ENCODE measurements around the gene GRSF1.
A peak's percentile ranks its signal among the peaks of the same experiment; 100 is the strongest.
"Not testable (repeated sequence)": the region's sequence is repeated elsewhere in the genome, so short reads cannot be mapped to it uniquely, and the experiment has no call there.

Gene GRSF1, protein sequence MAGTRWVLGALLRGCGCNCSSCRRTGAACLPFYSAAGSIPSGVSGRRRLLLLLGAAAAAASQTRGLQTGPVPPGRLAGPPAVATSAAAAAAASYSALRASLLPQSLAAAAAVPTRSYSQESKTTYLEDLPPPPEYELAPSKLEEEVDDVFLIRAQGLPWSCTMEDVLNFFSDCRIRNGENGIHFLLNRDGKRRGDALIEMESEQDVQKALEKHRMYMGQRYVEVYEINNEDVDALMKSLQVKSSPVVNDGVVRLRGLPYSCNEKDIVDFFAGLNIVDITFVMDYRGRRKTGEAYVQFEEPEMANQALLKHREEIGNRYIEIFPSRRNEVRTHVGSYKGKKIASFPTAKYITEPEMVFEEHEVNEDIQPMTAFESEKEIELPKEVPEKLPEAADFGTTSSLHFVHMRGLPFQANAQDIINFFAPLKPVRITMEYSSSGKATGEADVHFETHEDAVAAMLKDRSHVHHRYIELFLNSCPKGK

DNA sequence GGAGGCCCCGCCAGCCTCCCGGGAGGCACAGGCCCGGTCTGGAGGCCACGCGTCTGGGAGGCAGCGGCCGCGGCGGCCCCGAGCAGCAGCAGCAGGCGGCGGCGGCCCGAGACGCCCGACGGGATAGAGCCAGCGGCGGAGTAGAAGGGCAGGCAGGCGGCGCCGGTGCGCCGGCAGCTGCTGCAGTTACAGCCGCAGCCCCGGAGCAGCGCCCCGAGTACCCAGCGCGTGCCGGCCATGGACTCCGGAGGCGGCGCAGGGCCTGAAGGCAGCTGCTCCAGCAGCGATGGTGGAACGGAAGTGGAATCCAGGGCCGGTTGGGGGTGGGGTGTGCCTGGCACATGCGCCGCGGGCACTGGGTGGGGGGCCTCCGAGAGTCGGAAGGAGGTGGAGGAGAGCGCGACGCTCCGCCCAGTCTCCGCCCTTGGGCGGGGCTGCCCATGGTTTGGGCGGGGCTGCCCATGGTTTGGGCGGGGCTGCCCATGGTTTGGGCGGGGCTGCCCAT is at the start of gene GRSF1:
TSS of gene GRSF1 (minus strand) at position 302 of the 505 bp plus-strand sequence. CDS start at position 239, 63 bp downstream.
- DNase-seq (ENCODE audit: low spot score): peak; percentile 94

DNA sequence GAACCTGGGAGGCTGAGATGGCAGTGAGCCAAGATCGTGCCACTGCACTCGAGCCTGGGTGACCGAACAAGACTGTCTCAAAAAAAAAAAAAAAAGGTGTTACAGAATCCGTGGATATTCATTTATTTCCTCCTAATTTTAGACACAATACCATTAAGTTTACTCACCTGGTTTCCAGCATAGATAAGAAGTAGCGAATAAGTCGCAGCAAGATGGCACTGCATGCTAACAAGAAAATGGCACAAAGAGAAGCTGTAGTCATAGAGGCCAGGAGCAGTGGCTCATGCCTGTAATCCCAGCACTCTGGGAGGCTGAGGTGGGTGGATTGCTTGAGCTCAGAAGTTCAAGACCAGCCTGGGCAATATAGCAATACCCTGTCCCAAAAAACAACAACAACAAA is 45.5 kb upstream of the GRSF1 start:
- DNase-seq (ENCODE audit: low spot score): no peak

DNA sequence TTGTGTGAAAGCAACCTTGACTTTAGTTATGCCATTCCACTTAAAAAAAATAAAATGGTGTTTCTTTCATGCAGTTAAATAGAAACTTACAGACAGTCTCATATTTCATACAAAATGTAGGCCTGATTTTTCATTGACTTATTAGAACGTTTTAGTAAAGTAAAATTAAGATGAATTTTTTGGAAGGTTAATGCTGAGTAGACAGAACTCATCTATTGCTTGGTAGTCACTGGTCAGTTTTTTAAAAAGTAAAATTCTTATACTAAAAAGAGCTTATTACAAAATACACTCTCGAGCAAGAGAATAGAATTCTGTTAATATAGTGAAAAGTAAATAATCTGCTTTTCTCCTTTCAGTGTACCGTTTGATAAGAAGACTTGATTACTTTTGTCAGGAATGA is 41.0 kb upstream of the GRSF1 start:
- no peak for DNase-seq (ENCODE audit: low spot score)

DNA sequence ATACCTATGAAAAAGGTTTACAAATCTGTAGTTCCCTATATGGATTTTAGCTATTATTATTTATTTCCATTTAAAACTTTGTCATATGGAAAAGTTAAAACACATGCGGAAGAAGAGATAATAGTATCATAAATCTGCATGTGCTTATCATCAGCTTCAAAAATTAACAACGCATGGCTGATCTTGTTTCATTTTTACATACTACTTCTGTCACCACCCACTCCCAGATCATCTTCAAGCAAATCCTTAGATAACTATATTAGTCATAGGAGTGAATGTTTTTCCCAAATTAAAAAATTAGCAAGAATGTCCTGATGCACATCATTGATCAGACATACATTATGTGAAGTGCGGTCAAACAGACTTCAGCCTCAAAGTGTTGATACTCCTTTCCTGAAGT is 37.9 kb upstream of the GRSF1 start:
- DNase-seq (ENCODE audit: low spot score): no peak

DNA sequence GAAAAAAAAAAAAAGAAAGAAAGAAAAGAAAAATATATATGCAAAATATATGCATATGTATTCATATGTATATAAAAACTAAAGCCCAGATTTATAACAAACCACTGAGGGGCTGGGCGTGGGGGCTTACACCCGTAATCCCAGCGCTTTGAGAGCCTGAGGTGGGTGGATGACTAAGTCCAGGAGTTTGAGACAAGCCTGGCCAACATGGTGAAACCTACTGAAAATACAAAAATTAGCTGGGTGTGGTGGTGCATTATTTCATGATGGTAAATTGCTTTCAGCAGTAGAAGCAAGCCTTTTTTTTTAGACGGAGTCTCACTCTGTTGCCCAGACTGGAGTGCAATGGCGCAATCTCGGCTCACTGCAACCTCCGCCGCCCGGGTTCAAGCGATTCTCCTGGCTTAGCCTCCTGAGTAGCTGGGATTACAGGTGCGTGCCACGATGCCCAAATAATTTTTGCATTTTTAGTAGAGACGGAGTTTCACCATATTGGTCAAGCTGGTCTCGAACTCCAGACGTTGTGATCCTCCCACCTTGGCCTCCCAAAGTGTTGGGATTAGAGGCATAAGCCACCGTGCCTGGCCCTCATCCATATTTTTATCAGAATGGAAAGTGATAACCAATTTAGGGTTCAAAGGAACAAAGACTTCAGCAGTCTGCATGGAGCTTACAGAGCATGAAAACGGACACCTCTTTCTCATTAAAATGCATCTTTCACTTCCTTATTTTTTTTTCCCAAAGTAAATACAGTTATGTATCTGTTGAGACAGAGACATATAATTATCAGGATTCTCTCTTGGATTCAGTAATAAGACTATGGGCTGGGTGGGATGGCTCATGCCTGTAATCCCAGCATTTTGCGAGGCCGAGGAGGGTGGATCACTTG is 34.8 kb upstream of the GRSF1 start:
- no peak for DNase-seq (ENCODE audit: low spot score)

DNA sequence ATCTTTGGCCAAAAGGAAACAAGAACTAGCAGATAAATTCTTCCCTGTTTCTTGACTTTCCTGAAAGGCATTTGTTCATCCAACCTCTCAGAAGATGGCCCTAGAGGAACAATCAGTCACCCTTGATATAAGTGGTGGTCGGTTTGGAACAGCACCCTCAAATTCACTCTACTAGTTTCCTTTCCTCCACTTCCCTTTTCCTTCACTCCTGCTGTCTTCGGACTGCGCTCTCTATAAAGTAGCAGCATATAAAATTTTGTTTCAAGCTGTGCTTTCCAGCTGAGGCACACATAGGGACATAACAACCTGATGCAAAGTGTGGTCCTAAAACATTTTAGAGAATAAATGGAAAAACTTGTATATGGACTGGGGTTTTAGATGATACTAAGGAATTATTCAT is 33.5 kb upstream of the GRSF1 start:
- DNase-seq (ENCODE audit: low spot score): no peak

DNA sequence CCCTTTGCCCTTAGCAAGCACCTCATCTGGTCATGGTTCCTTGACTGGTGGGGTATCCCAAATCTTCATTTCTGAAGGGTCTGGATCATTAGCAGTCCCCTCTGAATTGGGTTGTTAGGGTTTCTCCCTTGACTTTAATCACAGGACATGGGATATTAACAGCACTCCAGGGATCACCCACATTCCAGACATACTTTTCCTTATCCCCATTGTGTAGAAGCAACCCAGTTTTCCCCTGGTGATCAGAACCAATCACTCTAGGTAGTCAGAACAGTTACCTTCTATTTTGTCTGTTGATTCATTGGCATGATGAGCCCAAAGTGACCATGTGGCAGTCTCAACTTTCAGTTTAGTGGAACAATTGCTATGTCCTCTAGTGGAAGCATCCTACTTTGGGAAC is 29.1 kb upstream of the GRSF1 start:
- DNase-seq (ENCODE audit: low spot score): no peak

DNA sequence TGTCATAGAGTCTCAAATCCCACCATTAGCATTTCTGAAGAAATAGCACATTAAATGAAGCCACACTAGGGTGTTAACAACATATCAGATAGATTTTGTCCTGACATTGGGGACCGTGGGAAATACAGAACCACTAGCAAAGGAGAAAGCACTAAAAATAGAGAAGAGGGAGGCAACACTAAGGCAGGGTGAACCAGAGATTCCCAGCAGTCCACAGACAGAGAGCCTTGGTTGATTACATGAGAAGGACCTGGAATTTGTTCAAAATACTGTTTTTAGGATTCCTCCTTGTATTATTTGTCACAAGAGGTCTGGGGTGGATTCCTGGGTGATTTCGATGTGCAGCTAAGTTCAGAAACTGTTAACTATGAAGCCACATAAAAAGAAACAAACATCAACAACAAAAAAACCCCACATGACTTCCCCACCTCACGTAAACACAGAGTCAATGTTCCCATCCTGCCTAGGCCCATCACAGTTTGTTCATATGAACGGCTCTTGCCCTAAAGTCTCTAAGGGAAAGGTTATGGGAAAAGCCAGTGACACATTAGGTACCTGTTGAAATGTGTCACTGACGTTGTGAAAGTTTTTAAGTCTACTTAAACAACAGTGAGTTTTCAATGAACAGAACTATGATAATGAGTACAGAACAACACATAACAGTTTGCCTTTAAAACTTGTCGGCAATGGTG is 23.6 kb upstream of the GRSF1 start:
- no peak for DNase-seq (ENCODE audit: low spot score)

DNA sequence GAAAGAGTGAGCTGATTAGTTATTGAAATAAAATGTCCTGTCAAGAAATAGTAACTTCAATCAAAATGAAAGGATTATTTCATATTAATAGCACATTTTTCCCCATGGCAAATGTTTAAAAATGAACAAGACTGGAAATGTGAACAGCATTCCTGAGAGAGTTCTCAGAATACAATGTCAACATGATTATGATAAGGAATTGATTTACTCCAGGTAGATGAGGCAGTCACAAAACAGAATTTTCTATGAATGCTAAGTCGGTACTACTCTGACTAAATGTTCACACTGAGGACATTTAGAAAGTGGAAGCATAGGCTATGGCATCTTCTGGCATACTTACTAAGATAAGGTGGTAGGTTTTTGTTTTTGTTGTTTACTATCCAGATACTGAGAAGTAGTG is 19.4 kb upstream of the GRSF1 start:
- DNase-seq (ENCODE audit: low spot score): no peak

DNA sequence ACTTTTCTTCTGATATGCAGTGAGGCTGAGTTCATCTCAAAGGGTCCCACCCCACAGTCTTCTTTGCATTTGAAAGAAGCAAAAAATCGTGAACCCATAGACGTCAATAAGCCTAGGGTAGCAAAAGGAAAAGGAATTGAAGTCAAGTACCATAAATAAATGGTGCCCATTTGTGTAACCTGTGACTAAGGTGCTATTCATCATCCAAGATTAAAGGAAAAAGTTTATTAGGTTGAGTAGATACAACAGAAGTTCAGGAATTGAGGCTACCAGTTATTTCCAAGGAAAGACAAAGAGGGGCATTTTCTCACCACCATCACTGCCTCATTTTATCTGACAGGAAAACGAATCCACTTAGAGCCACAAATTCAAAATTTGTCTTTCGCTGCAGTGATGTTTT is 18.8 kb upstream of the GRSF1 start:
- DNase-seq (ENCODE audit: low spot score): no peak

DNA sequence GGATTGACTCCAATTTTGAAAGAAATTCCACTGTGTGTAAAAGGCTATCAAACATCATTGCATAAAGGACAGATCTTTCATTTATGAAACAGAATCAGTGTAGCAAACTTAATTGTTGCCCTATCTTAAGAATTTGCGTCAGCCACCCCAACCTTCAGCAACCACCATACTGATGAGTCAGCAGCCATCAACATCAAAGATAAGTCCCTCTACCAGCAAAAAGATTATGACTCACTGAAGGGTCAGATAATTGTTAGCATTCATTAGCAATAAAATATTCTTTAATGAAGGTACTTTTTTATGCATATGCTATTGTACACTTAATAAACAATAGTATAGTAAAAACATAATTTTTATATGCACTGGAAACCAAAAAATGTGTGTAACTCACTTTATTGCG is 15.8 kb upstream of the GRSF1 start:
- DNase-seq (ENCODE audit: low spot score): no peak

DNA sequence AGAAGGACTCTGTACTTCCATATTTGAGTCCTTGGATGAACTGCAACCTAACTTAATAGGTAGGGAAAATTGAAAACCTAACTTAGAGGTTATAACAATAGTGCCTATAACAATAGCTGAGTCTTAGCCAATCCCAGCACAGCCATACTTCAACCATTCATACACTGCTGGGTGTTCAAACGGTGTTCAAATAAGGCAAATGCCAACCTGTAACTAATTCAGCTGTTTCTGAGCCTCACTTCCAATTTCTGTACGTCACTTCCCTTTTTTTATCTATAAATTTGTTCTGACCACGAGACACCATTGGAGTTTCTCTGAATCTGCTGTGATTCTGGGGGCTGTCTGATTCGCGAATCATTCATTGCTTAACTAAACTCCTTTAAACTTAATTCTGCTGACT is 9.6 kb upstream of the GRSF1 start:
- no peak for DNase-seq (ENCODE audit: low spot score)

DNA sequence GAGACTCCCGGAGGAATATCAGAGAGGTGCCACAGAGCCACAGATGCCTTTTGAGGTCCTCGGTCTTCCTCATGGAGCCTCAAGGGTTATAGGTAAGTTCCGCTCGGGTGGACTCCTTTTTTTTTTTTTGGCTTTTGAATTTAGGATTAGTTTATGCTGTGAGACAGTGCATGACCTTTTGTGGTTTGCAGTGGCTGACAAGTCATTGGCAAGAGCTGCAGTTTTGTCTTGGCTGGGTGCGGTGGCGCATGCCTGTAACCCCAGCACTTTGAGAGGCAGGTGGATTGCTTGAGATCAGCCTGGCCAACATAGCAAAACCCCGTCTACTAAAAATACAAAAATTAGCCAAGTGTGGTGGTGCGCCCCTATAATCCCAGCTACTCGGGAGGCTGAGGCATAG is 4.5 kb upstream of the GRSF1 start:
- DNase-seq (ENCODE audit: low spot score): no peak

DNA sequence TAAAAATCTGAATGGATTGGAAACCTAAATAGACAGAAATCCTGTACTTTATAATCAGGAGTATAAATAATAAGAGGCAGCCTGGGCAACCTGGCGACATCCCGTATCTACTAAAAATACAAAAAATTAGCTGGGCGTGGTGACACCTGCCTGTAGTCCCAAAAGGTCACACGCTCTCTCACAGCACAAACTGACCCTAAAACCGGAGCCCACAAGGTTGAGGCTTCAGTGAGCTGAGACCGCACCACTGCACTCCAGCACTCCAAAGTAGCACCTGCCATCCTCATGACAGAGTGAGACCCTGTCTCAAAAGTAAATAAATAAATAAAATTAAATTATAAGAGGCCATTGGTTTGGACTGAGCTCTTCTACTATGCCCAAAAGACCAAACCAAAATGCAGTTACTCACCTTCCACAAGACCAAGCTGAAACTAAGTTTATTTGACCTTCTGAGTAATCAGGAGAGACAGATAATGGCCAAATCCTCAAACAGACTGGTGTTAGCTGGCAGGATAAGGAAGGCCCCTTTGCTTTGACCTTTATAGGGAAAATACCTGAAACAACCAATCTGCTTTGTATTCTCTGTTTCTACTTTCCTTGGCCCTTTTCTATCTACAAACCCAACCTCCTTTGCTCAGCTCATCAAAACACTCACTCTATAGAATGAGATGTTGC is 3.2 kb upstream of the GRSF1 start:
- no peak for DNase-seq (ENCODE audit: low spot score)

DNA sequence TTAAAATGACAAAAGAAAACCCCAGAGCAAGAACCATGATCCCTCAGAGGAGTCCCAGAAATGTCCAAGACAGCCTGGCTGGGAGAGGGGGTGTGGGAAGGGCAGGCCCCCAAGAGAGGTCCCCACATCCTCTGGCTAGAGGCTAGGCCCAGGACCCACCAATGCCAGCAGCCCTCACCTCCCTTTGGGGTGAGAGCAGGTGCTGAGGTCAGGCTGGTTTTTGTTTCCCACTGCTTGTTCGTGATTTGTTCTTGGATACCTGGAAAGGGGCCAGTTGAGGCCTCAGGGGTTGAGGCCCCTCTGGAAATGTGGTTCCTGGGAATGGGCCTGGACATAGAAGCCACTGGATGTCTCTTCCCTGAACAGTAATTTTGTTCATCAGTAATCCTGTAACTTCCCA is 2.3 kb upstream of the GRSF1 start:
- no peak for DNase-seq (ENCODE audit: low spot score)

DNA sequence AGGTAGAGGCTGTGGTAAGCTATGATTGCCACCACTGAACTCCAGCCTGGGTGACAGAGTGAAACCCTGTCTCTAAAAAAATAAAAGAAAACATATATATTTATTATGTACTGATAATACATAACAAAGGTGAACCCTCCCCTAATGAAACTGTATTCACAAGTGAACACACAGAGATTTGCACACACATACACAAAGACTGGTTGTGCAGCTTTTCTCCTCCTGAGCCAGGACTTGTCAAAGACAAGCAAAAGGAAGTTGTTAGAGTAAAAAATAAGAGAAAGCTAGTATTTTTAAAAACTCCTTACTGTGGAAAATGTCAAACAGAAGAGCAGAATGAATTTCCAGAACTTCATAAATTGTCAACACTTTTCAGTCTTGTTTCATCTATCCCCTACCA is 1.5 kb upstream of the GRSF1 start:
- no peak for DNase-seq (ENCODE audit: low spot score)

DNA sequence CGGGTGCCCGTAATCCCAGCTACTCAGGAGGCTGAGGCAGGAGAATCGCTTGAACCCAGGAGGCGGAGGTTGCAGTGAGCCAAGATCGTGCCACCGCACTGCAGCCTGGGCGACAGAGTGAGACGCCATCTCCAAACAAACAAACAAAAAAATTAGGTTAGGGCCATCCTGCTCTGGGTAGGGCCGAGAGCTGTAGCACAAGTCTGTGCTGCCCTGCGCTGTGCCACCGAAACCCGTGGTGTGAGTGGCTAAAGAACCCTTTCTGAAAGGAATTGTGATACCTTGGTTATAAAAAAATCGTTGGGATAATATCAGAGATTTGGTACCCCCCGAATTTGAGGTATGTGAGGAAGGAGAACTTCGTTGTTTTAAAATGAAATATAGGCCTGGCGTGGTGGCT is 941 bp upstream of the GRSF1 start:
- DNase-seq (ENCODE audit: low spot score): not testable (repeated sequence)

DNA sequence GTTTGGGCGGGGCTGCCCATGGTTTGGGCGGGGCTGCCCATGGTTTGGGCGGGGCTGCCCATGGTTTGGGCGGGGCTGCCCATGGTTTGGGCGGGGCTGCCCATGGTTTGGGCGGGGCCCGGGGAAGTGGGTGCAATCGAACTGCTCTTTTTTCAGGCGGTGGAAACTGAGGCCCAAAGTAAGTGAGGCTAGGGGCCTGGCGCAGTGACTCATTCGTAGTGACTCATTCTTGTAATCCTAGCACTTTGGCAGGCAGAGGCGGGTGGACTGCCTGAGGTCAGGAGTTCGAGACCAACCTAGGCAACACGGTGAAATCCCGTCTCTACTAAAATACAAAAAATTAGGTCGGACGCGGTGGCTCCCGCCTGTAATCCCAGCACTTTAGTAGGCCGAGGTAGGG is 447 bp upstream of the GRSF1 start:
- peak; percentile 9 for DNase-seq (ENCODE audit: low spot score)

DNA sequence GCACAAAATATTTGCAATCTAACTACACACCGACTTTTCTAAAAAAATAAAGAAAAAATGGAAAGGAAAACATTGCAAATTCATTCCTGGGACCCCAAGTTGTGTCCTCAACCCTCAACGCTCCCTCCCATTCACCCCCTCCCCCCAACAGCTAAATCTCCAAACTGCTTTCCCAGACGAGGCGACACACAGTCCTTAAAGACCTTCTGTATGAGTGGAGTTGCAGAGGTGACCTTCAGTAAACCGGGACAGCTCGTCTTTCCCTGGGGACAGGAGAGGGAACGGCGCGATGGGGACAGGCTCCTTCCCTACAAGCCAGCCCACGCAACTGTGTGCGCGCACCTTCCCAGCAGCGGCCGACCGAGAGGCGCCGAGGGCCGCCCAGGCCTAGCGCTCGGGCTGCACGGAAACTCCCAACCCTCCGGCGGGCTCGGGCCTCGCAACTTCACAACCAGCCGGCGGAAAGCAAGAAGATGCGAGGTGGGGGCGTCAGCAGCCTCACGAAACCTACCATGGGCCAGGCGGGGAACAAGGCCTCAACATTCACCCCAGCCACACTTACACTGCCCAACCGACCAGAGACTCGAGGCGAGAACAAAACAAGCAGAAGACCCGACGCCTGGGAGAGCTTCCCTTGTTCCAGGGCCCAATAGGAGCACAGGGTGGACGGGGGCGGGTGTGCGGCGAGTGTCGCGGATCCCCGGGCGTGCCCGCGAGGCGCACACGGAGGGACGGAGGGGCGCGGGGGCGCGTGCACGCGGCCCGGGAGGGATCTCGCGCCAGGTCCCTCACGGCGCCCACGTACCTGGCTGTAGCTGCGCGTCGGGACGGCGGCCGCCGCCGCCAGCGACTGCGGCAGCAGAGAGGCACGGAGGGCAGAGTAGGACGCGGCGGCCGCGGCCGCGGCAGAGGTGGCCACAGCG is 763 bp downstream of the GRSF1 start:
- DNase-seq (ENCODE audit: low spot score): peak; percentile 71

DNA sequence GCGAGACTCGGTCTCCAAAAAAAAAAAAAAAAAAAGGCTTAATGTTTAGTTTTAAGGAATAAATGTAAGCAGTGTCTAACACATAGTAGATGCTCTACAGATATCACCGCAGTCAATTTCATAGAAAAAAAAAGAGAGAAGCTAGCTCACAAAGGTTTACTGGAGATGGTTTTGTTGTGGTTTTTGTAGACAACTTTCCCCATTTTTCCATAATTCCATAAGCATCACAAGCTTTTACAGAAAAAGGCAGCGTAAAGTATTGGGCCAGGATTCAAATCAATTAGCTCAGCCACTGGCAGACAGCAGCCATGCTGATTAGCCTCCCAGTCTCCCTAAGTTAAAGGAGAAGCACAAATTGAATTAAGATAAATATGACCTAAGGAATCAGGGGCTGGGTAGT is 1.5 kb downstream of the GRSF1 start:
- peak; percentile 16 for DNase-seq (ENCODE audit: low spot score)

DNA sequence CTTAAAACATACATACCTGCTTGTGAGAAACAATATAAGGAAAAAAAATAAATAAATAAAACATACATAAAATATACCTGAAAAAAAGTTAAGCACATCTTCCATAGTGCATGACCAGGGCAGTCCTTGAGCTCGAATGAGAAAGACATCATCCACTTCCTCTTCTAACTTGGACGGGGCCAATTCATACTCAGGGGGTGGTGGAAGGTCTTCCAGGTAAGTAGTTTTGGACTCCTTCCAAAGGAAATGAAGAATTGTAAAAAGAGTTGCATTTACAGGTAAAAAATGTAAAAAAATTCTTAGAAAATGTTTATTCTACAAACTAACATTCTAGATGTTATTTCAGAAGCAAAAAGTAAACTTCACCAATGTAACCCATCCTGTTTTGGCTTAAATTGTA is 3.6 kb downstream of the GRSF1 start:
- no peak for DNase-seq (ENCODE audit: low spot score)

All from hepatic stellate cell (primary cell).